ENCODE data around the gene PAPPA2. TPM values are rescaled to one million over a fixed set of nuclear protein-coding genes. Genes with fewer than 3 reads are reported as not detected.

The PAPPA2 gene
- total and polyA plus RNA-seq, 10 of the 15 experiments (the other 5 are each of a cell fraction or from before 2014, with no cell fraction given), result under 0.01 to 0.06 (median 0.03) TPM; not detected in 7

DNA sequence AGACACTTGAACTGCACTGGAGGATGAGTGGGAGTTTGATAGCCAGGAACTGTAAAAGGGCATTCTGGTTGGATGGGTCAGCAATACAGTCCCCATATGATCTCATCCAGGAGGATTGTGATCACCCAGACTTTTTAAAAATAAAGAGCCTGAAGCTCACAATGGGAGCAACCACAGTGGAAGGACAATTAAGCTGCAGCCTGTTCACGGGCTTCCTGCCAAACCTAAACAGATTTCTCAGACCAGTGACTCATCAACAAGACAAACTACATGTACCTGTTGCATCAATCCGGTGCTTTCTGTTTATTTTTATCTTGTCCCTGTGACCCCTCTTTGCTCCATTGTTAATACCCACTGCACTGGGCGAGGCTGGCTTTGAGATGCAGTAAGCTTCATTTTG lies 52.3 kb downstream of the PAPPA2 start (continued):
- no peak for TF ChIP-seq PRDM15 (CRISPR knock-in tag; IDR thresholded peaks at IDR 0.05)
- no peak for TF ChIP-seq TBL1XR1 (IDR thresholded peaks at IDR 0.05; ENCODE audit: low read depth, low read length)
- no peak for TF ChIP-seq SUPT20H (IDR thresholded peaks at IDR 0.05; ENCODE audit: borderline replicate concordance, control insufficient read depth, low read depth, low read length)
- no peak for TF ChIP-seq SMARCA5 (IDR thresholded peaks at IDR 0.05)
- TF ChIP-seq NFXL1 (IDR thresholded peaks at IDR 0.05; ENCODE audit: borderline replicate concordance), result no peak

DNA sequence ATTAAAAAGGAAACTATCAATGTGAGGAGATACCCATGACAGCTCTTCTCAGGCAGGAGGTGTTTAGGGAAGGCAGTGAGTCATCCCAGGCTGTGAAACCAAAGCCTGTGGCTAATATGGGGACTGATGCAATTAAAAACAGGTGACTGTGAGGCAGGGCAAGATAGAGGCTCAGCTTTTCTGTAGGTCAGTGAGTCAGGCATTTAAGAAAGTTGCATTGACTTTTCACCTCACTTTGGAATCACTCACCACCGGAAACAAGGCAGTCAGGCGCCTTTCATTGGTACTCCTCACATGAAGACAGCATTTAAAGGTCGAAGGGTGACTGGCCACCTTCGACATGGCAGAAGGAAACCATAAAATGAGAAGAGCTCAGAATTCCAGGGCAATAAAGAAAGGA lies 54.5 kb downstream of the PAPPA2 start:
- H3K4me3 ChIP-seq, result no peak overlapping the region
- in situ Hi-C loops (cut with MboI), result no loop called here
- BruUV-seq (replicated peaks), result no TSS peak
- no peak overlapping the region for H3K9ac ChIP-seq (ENCODE audit: control insufficient read depth, insufficient read depth, low read length)
- TF ChIP-seq IKZF2 (IDR thresholded peaks at IDR 0.05) (peak in 1 of 2 experiments; percentile 25; a peak in 1 of 4 replicates), JUNB (IDR thresholded peaks at IDR 0.05) (peak; percentile 34), RUNX3 (IDR thresholded peaks at IDR 0.05; ENCODE audit: low read length) (peak; percentile 72), CHD4 (IDR thresholded peaks at IDR 0.05) (no peak), ETV6 (conservative IDR thresholded peaks at IDR 0.05 in 1 of 2, IDR thresholded peaks at IDR 0.05 in 1 of 2; ENCODE audit: borderline replicate concordance in 1 of 2, low read depth in 1 of 2) (peak in 1 of 2 experiments; percentile 49; a peak in 2 of 4 replicates), EGR1 (IDR thresholded peaks at IDR 0.05; ENCODE audit: borderline replicate concordance in 1 of 2, low read depth in 2 of 2, low read length in 2 of 2) (no peak), ZNF24 (IDR thresholded peaks at IDR 0.05) (no peak), ATF3 (IDR thresholded peaks at IDR 0.05; ENCODE audit: borderline replicate concordance, extremely low read depth, low read depth, low read length) (no peak)
- POLR2A ChIA-PET, result no interaction called here
- CTCF ChIA-PET, result no interaction called here
- no peak overlapping the region for H3K27ac ChIP-seq (ENCODE audit: control insufficient read depth, insufficient read depth)
- no peaks in the 10 kb centered on the region for H3K36me3 ChIP-seq (ENCODE audit: control insufficient read depth in 2 of 2, insufficient read depth in 2 of 2, low read length in 1 of 2)
- WGBS (ENCODE audit: insufficient coverage, insufficient replicate concordance, low lambda C conversion rate, missing lambda C conversion rate), result 1% methylated on average over 4 of the region's 4 CpGs
- H3K9me3 ChIP-seq (replicated peaks; ENCODE audit: control insufficient read depth, insufficient read depth, low read length), result no peaks in the 10 kb centered on the region
- no peaks in the 10 kb centered on the region for H3K79me2 ChIP-seq (ENCODE audit: control insufficient read depth, insufficient read depth, low read length)
- H3K4me1 ChIP-seq (ENCODE audit: control insufficient read depth, insufficient read depth, low read length), result no peaks in the 10 kb centered on the region
- FAIRE-seq (peak; percentile 38), DNase-seq (ENCODE audit: low read depth, low spot score) (peak; percentile 1), ATAC-seq (peak; percentile 87)
- intact Hi-C loops (cut with micrococcal nuclease; ENCODE audit: unreplicated experiment), result no loop called here
- no peak overlapping the region for H2AFZ ChIP-seq (ENCODE audit: control insufficient read depth, low read depth, low read length)
- SMC1A ChIA-PET (ENCODE audit: uncharacterized antibody, unreplicated experiment), result interaction anchor here (1.4 kb wide), 1 partner anchor 17 kb away, joined by 3 read pairs; no protein-coding TSS in a partner anchor
- no peaks in the 10 kb centered on the region for H3K27me3 ChIP-seq (replicated peaks in 1 of 2; ENCODE audit: control insufficient read depth in 2 of 2, insufficient read depth in 2 of 2, low read length in 1 of 2)
- RAD21 ChIA-PET (ENCODE audit: unreplicated experiment), result no interaction called here
- no peaks in the 10 kb centered on the region for H4K20me1 ChIP-seq (ENCODE audit: control insufficient read depth, insufficient read depth)
- H3K4me2 ChIP-seq (ENCODE audit: control insufficient read depth, insufficient read depth), result no peak overlapping the region
